ENCODE results near the gene CA12. TPM values are rescaled to one million over a fixed set of nuclear protein-coding genes. Genes with fewer than 3 reads are reported as not detected.

Gene CA12
- total and polyA plus RNA-seq, 2 donors (not counting 1 experiment from before 2014, with no cell fraction given): not detected

DNA sequence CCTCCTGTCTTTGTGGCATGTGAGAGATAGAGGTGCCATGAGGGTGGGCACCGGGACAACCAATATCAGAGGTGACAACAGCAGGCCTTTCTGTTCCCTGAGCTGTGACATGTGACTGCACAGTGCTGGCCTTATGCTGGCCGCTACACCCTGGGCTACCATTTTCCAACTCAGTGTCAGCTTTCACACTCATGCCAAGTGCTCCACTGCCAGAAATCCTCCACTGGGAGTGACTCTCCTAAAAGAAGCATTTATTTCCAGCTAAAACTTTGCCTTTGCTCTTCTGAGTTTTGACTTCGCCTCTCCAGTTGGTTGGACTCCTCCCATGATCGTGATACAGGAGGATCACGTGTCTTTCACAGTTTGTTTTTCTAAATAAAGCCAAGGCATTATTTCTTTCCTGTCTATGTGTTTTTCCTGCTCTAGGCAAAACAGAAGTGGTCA is 31.4 kb downstream of the CA12 start:
- H3K4me1 Mint-ChIP-seq: peaks cover 16% of the 10 kb centered on the region
- no peak overlapping the region for H3K4me3 Mint-ChIP-seq
- POLR2A ChIA-PET: no interaction called here
- intact Hi-C loops (cut with micrococcal nuclease): no loop called here
- no peak for DNase-seq
- 92% methylated on average over 5 of the region's 5 CpGs for WGBS (ENCODE audit: insufficient coverage)
- H3K27me3 Mint-ChIP-seq: no peaks in the 10 kb centered on the region
- H3K27ac Mint-ChIP-seq: no peak overlapping the region
- no peak overlapping the region for H3K4me3 ChIP-seq (ENCODE audit: control extremely low read depth in 1 of 5, extremely low read depth in 1 of 5, insufficient read depth in 1 of 5, low read depth in 2 of 5, low read length in 4 of 5)
- H3K9ac ChIP-seq (ENCODE audit: low read length): no peak overlapping the region
- H3K4me2 ChIP-seq (replicated peaks; ENCODE audit: low read depth, low read length, poor library complexity, severe bottlenecking): no peak overlapping the region
- no peaks in the 10 kb centered on the region for H3K9me3 ChIP-seq (ENCODE audit: control extremely low read depth in 1 of 3, control insufficient read depth in 2 of 3, insufficient read depth in 1 of 3, low read length in 2 of 3)
- no peaks in the 10 kb centered on the region for H3K9me3 Mint-ChIP-seq (ENCODE audit: insufficient read depth)
- no peak overlapping the region for H2AFZ ChIP-seq (ENCODE audit: insufficient read depth, low read depth, low read length, poor library complexity, severe bottlenecking)
- H3K27ac ChIP-seq (ENCODE audit: low read length in 2 of 2): no peak overlapping the region
- CTCF ChIA-PET: interaction anchor here (1.2 kb wide), 1 partner anchor 19 kb away, joined by 3 read pairs; no protein-coding TSS in a partner anchor
- no peaks in the 10 kb centered on the region for H3K27me3 ChIP-seq (replicated peaks in 1 of 4; ENCODE audit: control extremely low read depth in 1 of 4, control insufficient read depth in 3 of 4, insufficient read depth in 4 of 4, low read length in 3 of 4)
- H3K79me2 ChIP-seq (ENCODE audit: control insufficient read depth, insufficient read depth, low read length): no peaks in the 10 kb centered on the region
- peaks cover 0 to 15% of the 10 kb centered on the region in 2 donors for H3K4me1 ChIP-seq (ENCODE audit: control insufficient read depth in 2 of 2, insufficient read depth in 2 of 2, low read length in 2 of 2)
- no peaks in the 10 kb centered on the region for H4K20me1 ChIP-seq (ENCODE audit: control insufficient read depth, insufficient read depth, low read length, poor library complexity, severe bottlenecking)
- TF ChIP-seq, protein P1, sequence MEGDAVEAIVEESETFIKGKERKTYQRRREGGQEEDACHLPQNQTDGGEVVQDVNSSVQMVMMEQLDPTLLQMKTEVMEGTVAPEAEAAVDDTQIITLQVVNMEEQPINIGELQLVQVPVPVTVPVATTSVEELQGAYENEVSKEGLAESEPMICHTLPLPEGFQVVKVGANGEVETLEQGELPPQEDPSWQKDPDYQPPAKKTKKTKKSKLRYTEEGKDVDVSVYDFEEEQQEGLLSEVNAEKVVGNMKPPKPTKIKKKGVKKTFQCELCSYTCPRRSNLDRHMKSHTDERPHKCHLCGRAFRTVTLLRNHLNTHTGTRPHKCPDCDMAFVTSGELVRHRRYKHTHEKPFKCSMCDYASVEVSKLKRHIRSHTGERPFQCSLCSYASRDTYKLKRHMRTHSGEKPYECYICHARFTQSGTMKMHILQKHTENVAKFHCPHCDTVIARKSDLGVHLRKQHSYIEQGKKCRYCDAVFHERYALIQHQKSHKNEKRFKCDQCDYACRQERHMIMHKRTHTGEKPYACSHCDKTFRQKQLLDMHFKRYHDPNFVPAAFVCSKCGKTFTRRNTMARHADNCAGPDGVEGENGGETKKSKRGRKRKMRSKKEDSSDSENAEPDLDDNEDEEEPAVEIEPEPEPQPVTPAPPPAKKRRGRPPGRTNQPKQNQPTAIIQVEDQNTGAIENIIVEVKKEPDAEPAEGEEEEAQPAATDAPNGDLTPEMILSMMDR (IDR thresholded peaks at IDR 0.05): no peak
- no peak for TF ChIP-seq EZH2 (IDR thresholded peaks at IDR 0.05; ENCODE audit: borderline replicate concordance, insufficient read depth, low read depth, low read length, poor library complexity, severe bottlenecking)
- no peaks in the 10 kb centered on the region for H3K36me3 ChIP-seq (replicated peaks in 1 of 2; ENCODE audit: control extremely low read depth in 1 of 2, control insufficient read depth in 1 of 2, extremely low read depth in 1 of 2, insufficient read depth in 2 of 2, low read length in 1 of 2)
- no peak for ATAC-seq (ENCODE audit: low read depth)

DNA sequence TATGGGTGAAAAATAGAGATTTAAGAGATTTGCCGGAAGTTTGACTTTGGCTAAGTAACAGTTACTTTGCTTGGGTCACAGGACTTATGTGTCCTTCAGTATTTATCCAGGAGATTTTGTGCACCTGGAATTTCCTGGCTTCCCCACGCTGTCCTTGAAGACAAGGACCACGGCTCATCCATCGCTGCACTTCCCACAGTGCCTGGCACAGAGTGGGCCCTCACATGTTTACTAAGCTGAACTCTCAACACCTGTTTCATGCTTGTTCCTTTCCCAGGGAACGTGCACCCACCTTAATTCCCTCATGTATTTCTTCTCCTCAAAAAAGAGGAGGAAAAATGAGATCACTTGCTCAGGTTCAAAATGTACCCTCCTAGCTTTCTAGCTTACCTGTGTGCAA is 32.0 kb downstream of the CA12 start:
- Histone ChIP-seq H3K27ac (ENCODE audit: low read length in 2 of 2) (no peak overlapping the region), H3K4me2 (replicated peaks; ENCODE audit: low read depth, low read length, poor library complexity, severe bottlenecking) (no peak overlapping the region), H3K9me3 (ENCODE audit: control extremely low read depth in 1 of 3, control insufficient read depth in 2 of 3, insufficient read depth in 1 of 3, low read length in 2 of 3) (no peaks in the 10 kb centered on the region), H4K20me1 (ENCODE audit: control insufficient read depth, insufficient read depth, low read length, poor library complexity, severe bottlenecking) (no peaks in the 10 kb centered on the region), H3K36me3 (replicated peaks in 1 of 2; ENCODE audit: control extremely low read depth in 1 of 2, control insufficient read depth in 1 of 2, extremely low read depth in 1 of 2, insufficient read depth in 2 of 2, low read length in 1 of 2) (no peaks in the 10 kb centered on the region), H3K79me2 (ENCODE audit: control insufficient read depth, insufficient read depth, low read length) (no peaks in the 10 kb centered on the region), H3K9ac (ENCODE audit: low read length) (no peak overlapping the region), H3K27me3 (replicated peaks in 1 of 4; ENCODE audit: control extremely low read depth in 1 of 4, control insufficient read depth in 3 of 4, insufficient read depth in 4 of 4, low read length in 3 of 4) (no peaks in the 10 kb centered on the region), H3K4me1 (ENCODE audit: control insufficient read depth in 2 of 2, insufficient read depth in 2 of 2, low read length in 2 of 2) (peaks cover 0 to 15% of the 10 kb centered on the region in 2 donors), H2AFZ (ENCODE audit: insufficient read depth, low read depth, low read length, poor library complexity, severe bottlenecking) (no peak overlapping the region), H3K4me3 (ENCODE audit: control extremely low read depth in 1 of 5, extremely low read depth in 1 of 5, insufficient read depth in 1 of 5, low read depth in 2 of 5, low read length in 4 of 5) (no peak overlapping the region)
- peaks cover 13% of the 10 kb centered on the region for H3K4me1 Mint-ChIP-seq
- CTCF ChIA-PET: interaction anchor here (1.2 kb wide), 1 partner anchor 20 kb away, joined by 3 read pairs; no protein-coding TSS in a partner anchor
- TF ChIP-seq, protein P1 (IDR thresholded peaks at IDR 0.05): no peak
- TF ChIP-seq EZH2 (IDR thresholded peaks at IDR 0.05; ENCODE audit: borderline replicate concordance, insufficient read depth, low read depth, low read length, poor library complexity, severe bottlenecking): no peak
- no peaks in the 10 kb centered on the region for H3K9me3 Mint-ChIP-seq (ENCODE audit: insufficient read depth)
- POLR2A ChIA-PET: no interaction called here
- no peak for DNase-seq
- intact Hi-C loops (cut with micrococcal nuclease): no loop called here
- no peaks in the 10 kb centered on the region for H3K27me3 Mint-ChIP-seq
- no peak overlapping the region for H3K4me3 Mint-ChIP-seq
- 100% methylated on average over 4 of the region's 5 CpGs for WGBS (ENCODE audit: insufficient coverage)
- no peak for ATAC-seq (ENCODE audit: low read depth)
- no peak overlapping the region for H3K27ac Mint-ChIP-seq
